HG02938 (cell line): Measurements from ENCODE around the gene PLK4.

ENCODE experiments used
- ATAC-seq: cut with Tn5 transposase; IDR thresholded peaks from one replicate; pipeline ENCODE4 v1.9.1; 2021; ENCODE audit warnings: mild to moderate bottlenecking, moderate library complexity; ENCODE audit not compliant: unreplicated experiment

Gene PLK4

GRCh38 chr4:127880763-127881562 lies at the start of gene PLK4:
TSS of gene PLK4 (plus strand) at chr4:127880893. CDS start at chr4:127881135, 242 bp downstream.
- ATAC-seq = peak; percentile 91

GRCh38 chr4:127832585-127832984 lies 48.1 kb upstream of the PLK4 start:
- ATAC-seq = peak; percentile 63

GRCh38 chr4:127843704-127844600 lies 36.7 kb upstream of the PLK4 start:
- no peak for ATAC-seq

- ATAC-seq = no peak
Measured at GRCh38 chr4:127844601-127845116, 36.0 kb upstream of the PLK4 start.

- no peak for ATAC-seq
Measured at GRCh38 chr4:127846061-127846460, 34.6 kb upstream of the PLK4 start.

GRCh38 chr4:127846765-127847164 lies 33.9 kb upstream of the PLK4 start:
- ATAC-seq = no peak

GRCh38 chr4:127849505-127850234 lies 31.0 kb upstream of the PLK4 start:
- no peak for ATAC-seq

GRCh38 chr4:127852661-127853060 lies 28.0 kb upstream of the PLK4 start:
- no peak for ATAC-seq

- peak; percentile 17 for ATAC-seq
Measured at GRCh38 chr4:127856196-127856812, 24.4 kb upstream of the PLK4 start.

GRCh38 chr4:127856813-127857447 lies 23.8 kb upstream of the PLK4 start:
- peak; percentile 90 for ATAC-seq

GRCh38 chr4:127857641-127858040 lies 23.1 kb upstream of the PLK4 start:
- no peak for ATAC-seq

GRCh38 chr4:127868196-127868595 lies 12.5 kb upstream of the PLK4 start:
- ATAC-seq = no peak

GRCh38 chr4:127870281-127870680 lies 10.4 kb upstream of the PLK4 start:
- ATAC-seq = no peak

GRCh38 chr4:127870688-127871087 lies 10.0 kb upstream of the PLK4 start:
- no peak for ATAC-seq

GRCh38 chr4:127875791-127876190 lies 4.9 kb upstream of the PLK4 start:
- no peak for ATAC-seq

GRCh38 chr4:127881563-127881864 lies 821 bp downstream of the PLK4 start:
- peak; percentile 35 for ATAC-seq

- no peak for ATAC-seq
Measured at GRCh38 chr4:127888559-127888958, 7.9 kb downstream of the PLK4 start.

- no peak for ATAC-seq
Measured at GRCh38 chr4:127889903-127890302, 9.2 kb downstream of the PLK4 start.

GRCh38 chr4:127896069-127896468 lies 15.4 kb downstream of the PLK4 start:
- no peak for ATAC-seq

- no peak for ATAC-seq
Measured at GRCh38 chr4:127896528-127896927, 15.8 kb downstream of the PLK4 start.
